ENCODE data around the gene RBM47.

DNA sequence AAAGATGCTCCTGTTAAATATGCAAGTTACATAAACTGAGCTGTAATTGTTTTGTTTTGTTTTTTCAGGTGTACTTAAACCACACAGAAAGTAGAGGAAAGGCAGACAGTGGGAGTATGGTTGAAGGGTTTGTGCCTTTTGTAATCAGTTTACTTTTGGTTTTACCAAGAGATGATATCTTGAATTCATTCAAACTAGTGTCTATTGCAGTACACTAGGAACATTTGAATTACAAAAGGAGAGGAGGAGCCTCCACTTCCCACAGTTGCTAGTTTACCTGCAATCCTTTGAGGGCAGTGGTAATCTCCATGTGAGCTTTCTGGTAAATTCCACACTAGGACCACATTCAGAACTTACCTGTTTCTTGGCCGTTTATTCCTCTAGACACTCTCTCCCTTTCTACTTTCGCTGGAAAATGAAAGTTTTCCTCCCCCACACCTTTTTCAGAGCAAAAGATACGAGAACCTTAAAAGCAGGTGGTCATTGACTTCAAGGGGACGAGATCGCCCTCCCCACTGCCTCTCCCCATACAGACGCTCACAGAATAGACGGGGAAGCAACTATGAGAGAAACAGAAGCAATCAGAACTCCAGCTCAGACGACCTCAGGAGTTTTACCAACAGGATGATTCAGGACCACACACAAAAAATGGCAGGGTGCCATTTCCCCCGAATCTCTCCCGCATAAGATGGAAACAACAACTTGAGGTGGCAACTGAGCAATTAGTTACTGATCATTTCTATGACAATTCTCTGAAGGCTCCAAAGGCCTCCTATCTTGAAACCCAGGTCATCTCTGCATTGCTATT is 3.3 kb downstream of the RBM47 start:
- TF ChIP-seq, protein P1, sequence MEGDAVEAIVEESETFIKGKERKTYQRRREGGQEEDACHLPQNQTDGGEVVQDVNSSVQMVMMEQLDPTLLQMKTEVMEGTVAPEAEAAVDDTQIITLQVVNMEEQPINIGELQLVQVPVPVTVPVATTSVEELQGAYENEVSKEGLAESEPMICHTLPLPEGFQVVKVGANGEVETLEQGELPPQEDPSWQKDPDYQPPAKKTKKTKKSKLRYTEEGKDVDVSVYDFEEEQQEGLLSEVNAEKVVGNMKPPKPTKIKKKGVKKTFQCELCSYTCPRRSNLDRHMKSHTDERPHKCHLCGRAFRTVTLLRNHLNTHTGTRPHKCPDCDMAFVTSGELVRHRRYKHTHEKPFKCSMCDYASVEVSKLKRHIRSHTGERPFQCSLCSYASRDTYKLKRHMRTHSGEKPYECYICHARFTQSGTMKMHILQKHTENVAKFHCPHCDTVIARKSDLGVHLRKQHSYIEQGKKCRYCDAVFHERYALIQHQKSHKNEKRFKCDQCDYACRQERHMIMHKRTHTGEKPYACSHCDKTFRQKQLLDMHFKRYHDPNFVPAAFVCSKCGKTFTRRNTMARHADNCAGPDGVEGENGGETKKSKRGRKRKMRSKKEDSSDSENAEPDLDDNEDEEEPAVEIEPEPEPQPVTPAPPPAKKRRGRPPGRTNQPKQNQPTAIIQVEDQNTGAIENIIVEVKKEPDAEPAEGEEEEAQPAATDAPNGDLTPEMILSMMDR (conservative IDR thresholded peaks at IDR 0.05; ENCODE audit: low read length) = no peak
- TF ChIP-seq EZH2phosphoT487 (IDR thresholded peaks at IDR 0.05; ENCODE audit: borderline replicate concordance) = no peak

Data from Loucy (cell line).